ENCODE results near the gene CCDC134. TPM values are rescaled to one million over a fixed set of nuclear protein-coding genes. Genes with fewer than 3 reads are reported as not detected.

The CCDC134 gene
- total and polyA plus RNA-seq, 2 experiments from 2014 or later, result 4.1 to 7.2 TPM

DNA sequence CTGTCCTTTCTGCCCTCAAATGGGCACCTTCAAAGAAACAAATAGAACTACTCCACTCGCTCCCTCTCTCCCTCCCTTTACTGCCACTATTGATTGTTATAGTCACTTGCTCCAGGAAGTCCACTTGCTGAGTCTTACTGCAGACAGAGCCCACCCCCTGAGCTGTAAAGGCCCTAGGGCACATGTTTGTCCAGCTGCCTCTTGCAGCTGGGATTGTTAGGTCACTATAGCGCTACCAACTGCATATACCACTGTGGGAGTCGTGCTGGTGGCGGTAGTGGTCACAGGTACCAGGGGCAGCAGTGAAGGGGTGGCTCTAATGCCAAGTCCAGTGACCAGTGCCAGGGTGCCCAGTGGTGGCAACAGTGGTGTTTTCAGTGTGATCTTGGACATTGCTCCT is 28.0 kb downstream of the CCDC134 start:
- no peak overlapping the region for H3K4me2 ChIP-seq
- no peak for DNase-seq (ENCODE audit: low spot score)
- no peak overlapping the region for H3K4me3 ChIP-seq
- no peaks in the 10 kb centered on the region for H4K20me1 ChIP-seq (ENCODE audit: insufficient read depth, poor library complexity, severe bottlenecking)
- 90% methylated on average over 4 of the region's 4 CpGs for WGBS (ENCODE audit: low lambda C conversion rate, missing lambda C conversion rate)
- no peaks in the 10 kb centered on the region for H3K9me3 ChIP-seq (ENCODE audit: low read depth)
- H2AFZ ChIP-seq, result no peak overlapping the region
- peak overlapping the region; percentile 66 for H3K27ac ChIP-seq
- peaks cover 5% of the 10 kb centered on the region for H3K79me2 ChIP-seq
- no peaks in the 10 kb centered on the region for H3K36me3 ChIP-seq (replicated peaks; ENCODE audit: insufficient read depth, low read depth)
- no peak for TF ChIP-seq EZH2 (IDR thresholded peaks at IDR 0.05; ENCODE audit: borderline replicate concordance)
- TF ChIP-seq CTCF (IDR thresholded peaks at IDR 0.05; ENCODE audit: poor library complexity), result no peak
- TF ChIP-seq EZH2phosphoT487 (IDR thresholded peaks at IDR 0.05; ENCODE audit: low read depth, severe bottlenecking, unreplicated experiment), result no peak
- peaks cover 31% of the 10 kb centered on the region for H3K4me1 ChIP-seq (ENCODE audit: insufficient read depth)
- H3K9me2 ChIP-seq (replicated peaks; ENCODE audit: insufficient read depth), result no peaks in the 10 kb centered on the region
- no peaks in the 10 kb centered on the region for H3K27me3 ChIP-seq

- H4K20me1 ChIP-seq (ENCODE audit: insufficient read depth, poor library complexity, severe bottlenecking), result peaks cover 6% of the 10 kb centered on the region
- H3K9me3 ChIP-seq (ENCODE audit: low read depth), result no peaks in the 10 kb centered on the region
- no peak overlapping the region for H3K4me3 ChIP-seq
- WGBS (ENCODE audit: low lambda C conversion rate, missing lambda C conversion rate), result 97% methylated on average over 3 of the region's 3 CpGs
- H3K9me2 ChIP-seq (replicated peaks; ENCODE audit: insufficient read depth), result no peaks in the 10 kb centered on the region
- no peaks in the 10 kb centered on the region for H3K27me3 ChIP-seq
- H3K4me1 ChIP-seq (ENCODE audit: insufficient read depth), result peaks cover 30% of the 10 kb centered on the region
- TF ChIP-seq EZH2phosphoT487 (IDR thresholded peaks at IDR 0.05; ENCODE audit: low read depth, severe bottlenecking, unreplicated experiment) (no peak), EZH2 (IDR thresholded peaks at IDR 0.05; ENCODE audit: borderline replicate concordance) (no peak), CTCF (IDR thresholded peaks at IDR 0.05; ENCODE audit: poor library complexity) (no peak)
- no peak for DNase-seq (ENCODE audit: low spot score)
- H3K79me2 ChIP-seq, result peaks cover 21% of the 10 kb centered on the region
- H3K4me2 ChIP-seq, result no peak overlapping the region
- H3K27ac ChIP-seq, result no peak overlapping the region
- no peaks in the 10 kb centered on the region for H3K36me3 ChIP-seq (replicated peaks; ENCODE audit: insufficient read depth, low read depth)
- H2AFZ ChIP-seq, result no peak overlapping the region
Observed at GRCh38 chr22:41830174-41830573, 29.7 kb downstream of the CCDC134 start.

GRCh38 chr22:41831383-41831782 is 30.9 kb downstream of the CCDC134 start:
- Histone ChIP-seq H3K4me3 (no peak overlapping the region), H3K4me2 (no peak overlapping the region), H3K9me3 (ENCODE audit: low read depth) (no peaks in the 10 kb centered on the region), H3K4me1 (ENCODE audit: insufficient read depth) (peaks cover 28% of the 10 kb centered on the region), H3K27me3 (no peaks in the 10 kb centered on the region), H3K9me2 (replicated peaks; ENCODE audit: insufficient read depth) (no peaks in the 10 kb centered on the region), H3K27ac (peak overlapping the region; percentile 97), H3K36me3 (replicated peaks; ENCODE audit: insufficient read depth, low read depth) (no peaks in the 10 kb centered on the region), H3K79me2 (peaks cover 33% of the 10 kb centered on the region), H4K20me1 (ENCODE audit: insufficient read depth, poor library complexity, severe bottlenecking) (peaks cover 15% of the 10 kb centered on the region), H2AFZ (no peak overlapping the region)
- no peak for TF ChIP-seq EZH2 (IDR thresholded peaks at IDR 0.05; ENCODE audit: borderline replicate concordance)
- TF ChIP-seq EZH2phosphoT487 (IDR thresholded peaks at IDR 0.05; ENCODE audit: low read depth, severe bottlenecking, unreplicated experiment), result no peak
- no peak for TF ChIP-seq CTCF (IDR thresholded peaks at IDR 0.05; ENCODE audit: poor library complexity)
- DNase-seq (ENCODE audit: low spot score), result no peak
- 86% methylated on average over 6 of the region's 6 CpGs for WGBS (ENCODE audit: low lambda C conversion rate, missing lambda C conversion rate)

All from hepatocyte (in vitro differentiated cells).